Testis (tissue), 2 donors: ENCODE measurements around the gene ST6GAL2.

Experiments
- CTCF ChIP-seq, 3 experiments: fragments of 450-650 bp in 2 of 3; fragments of 200-600 bp in 1 of 3; sonication (generic) in 1 of 3; IDR thresholded peaks; one replicate each; pipeline ENCODE4 v1.5.1; 2016 to 2019; ENCODE audit warnings: antibody characterized with exemption in 3 of 3, mild to moderate bottlenecking in 2 of 3, moderate library complexity in 1 of 3
- POLR2A ChIP-seq: fragments of 450-650 bp; IDR thresholded peaks from one replicate; pipeline ENCODE4 v1.6.1; 2017; ENCODE audit warnings: antibody characterized with exemption, mild to moderate bottlenecking, moderate library complexity

- no peak for TF ChIP-seq CTCF (IDR thresholded peaks at IDR 0.05)
- no peak for TF ChIP-seq POLR2A
These were observed 115.0 kb downstream of the ST6GAL2 start for GRCh38 chr2:106770986-106771385.
